HG03025 (cell line): ENCODE measurements around the gene FSTL4.
"Not testable (repeated sequence)": the region's sequence is repeated elsewhere in the genome, so short reads cannot be mapped to it uniquely, and the experiment has no call there.

Experiments
- ATAC-seq: cut with Tn5 transposase; IDR thresholded peaks from one replicate; pipeline ENCODE4 v1.9.1; 2021; ENCODE audit warnings: mild to moderate bottlenecking, moderate library complexity; ENCODE audit not compliant: unreplicated experiment, low FRiP score

The FSTL4 gene

DNA sequence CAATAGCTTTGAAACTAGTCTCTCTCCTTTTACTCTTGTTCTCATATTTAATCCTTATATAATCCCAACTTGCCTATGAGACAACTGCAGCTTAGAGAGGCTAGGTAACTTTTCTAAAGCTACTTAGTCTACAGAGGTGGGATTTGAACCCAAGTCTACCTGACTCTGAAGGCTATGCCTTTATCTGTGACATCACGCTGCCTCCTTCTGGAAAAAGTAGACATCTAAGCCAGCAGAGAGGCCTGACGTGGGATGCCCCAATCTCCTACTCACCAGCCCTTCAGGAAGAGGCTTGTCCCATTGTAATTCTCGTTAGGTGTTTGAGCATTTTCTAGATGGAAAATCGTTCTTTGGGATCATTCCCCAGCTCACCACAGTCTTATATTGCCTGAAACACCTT is 393.0 kb downstream of the FSTL4 start:
- no peak for ATAC-seq

DNA sequence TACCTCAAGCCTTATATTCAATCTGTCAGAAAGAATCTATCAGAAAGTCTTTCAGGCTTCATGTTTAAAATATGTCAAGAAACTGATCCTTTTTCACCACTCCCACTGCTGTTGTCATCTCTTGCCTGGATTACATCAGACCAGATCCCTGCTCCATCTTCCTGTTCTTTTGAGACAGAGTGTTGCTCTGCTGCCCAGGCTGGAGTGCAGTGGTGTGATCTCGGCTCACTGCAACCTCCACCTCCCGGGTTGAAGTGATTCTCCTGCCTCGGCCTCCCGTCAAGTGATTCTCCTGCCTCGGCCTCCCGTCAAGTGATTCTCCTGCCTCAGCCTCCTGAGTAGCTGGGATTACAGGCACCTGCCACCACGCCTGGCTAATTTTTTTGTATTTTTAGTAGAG is 396.2 kb downstream of the FSTL4 start:
- not testable (repeated sequence) for ATAC-seq

GRCh38 chr5:133214153-133214820 is 398.1 kb downstream of the FSTL4 start:
- no peak for ATAC-seq

GRCh38 chr5:133205649-133206048 is 406.7 kb downstream of the FSTL4 start:
- ATAC-seq, result no peak

DNA sequence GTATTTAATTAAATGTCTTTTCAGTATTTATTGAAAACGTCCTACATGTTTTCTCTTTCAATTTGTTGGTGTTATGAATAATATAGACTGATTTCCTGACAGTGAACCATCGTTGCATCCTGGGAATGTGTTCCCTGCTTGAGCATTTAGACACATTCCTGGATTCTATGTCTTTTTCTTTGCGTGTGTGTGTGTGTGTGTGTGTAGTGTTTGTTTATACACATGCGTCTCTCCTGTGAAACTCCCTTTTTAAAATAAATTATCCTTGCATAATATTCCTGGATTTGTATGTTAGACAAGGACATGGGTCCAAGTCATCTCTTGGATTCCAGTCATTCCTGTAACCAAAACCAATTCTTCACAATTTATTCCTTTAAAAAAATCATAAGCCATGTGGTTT is 407.1 kb downstream of the FSTL4 start:
- no peak for ATAC-seq

GRCh38 chr5:133203317-133204305 is 408.7 kb downstream of the FSTL4 start:
- ATAC-seq, result no peak

DNA sequence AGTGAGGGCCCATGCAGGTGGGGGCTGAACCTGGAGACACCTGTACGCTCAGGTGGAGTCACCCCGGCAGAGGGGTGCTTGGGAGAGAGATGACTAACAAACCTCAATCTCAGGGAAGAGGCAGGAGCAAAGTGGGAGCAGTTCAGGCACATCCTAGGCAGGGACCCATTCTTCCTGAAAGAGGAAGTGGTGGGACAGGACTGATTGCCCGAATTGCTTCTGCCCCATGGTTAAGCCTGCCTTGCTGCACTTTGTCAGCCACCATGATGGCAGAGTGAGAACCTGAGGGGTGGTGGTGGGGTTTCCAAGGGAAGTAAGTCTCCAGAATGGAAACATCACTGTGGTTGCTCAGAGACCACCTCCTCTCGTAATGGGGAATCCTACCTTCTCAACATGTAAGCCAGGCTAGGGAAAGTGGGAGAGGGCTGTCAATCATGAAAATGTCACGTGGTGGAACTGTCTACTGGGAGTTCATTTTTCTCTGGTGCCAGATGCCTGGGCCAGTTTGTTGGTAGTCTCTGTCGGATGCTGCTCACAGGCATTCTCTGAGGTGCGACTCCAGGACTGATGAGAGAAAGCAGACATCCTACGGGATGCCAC is 410.2 kb downstream of the FSTL4 start:
- ATAC-seq, result no peak

DNA sequence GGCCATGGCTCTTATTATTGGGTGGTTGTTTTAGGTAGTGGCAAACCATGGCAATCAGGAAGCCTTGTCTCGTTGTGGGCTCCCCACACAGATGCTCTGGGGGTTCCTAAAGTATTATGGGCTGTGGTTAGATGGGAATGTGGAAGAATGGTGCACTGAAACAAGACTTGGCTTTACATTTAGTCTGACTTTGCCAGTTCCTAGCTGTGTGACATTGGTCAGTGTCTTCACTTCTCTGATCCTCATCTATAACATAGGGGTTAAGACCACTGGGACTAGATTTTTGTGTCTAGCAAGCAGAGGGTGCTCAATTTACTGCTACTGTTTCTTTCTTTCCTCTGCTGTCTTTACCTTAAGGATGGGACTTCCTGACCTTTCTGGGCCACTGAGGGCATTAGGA is 411.0 kb downstream of the FSTL4 start:
- ATAC-seq, result no peak

GRCh38 chr5:133200256-133200655 is 412.1 kb downstream of the FSTL4 start:
- no peak for ATAC-seq

DNA sequence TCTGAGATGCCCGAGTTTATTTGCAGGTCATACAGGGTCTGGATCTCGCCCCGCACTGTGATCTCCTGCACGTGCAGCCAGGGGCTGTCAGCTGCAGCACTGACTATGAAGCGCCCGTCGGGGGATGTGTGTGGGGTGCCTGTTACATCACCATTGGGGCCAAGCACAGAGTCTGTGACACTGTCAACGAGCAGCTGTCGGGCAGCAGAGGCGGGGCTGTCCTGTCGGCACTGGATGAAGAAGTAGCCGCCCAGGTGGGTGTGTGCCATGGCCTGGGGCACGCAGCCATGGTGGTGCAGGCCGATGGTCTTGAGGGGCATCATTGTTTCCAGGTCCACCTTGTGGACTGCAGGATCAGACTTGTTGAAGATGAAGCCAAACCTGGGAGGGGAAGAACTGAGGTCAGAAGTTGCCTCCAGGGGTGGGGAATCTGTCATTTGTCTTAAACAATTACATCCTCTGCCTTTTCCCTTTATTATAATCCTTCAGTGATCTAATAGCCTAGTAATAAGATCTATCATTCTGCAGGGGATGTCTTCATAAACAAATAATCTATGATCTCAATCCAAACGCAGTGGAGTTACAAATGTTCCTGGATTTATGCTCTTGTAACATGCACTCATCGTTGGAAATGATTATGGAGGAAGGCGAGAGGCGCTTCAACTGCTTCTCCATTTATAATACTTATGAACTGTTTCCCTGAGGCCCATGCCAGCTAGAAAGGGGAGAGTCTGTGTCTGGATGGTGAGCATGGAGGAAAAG is 412.7 kb downstream of the FSTL4 start:
- no peak for ATAC-seq

GRCh38 chr5:133198511-133198910 is 413.8 kb downstream of the FSTL4 start:
- no peak for ATAC-seq

DNA sequence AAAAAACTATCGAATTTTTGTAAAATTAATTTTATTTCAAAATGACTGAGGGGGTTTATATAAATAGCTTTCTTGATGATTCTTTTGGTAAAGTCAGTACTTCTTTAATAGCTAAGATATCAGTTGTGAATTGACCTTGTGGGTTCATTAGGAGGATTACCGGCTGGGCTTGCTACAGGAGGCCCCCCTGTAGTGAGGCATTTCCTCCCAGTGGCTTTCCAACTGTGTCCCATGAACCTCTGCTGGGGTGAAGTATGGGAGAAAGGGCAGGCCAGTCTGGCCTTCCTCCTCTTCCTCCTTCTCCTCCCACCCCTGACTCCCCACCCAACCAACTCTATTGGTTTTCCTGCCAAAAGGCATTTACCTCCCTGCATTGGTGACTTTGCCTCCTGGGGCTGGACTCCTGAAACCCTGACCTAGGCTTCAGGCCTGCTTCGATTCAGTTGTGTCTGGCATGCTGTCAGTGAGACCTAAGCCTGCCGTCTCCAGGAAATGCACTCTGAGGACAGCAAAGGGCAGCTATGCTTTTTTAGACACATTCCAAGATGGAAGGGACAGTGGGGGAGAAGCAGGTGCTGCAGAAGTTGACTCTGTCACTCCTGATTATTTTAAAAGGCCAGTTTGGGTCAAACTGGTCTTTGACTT is 415.8 kb downstream of the FSTL4 start:
- no peak for ATAC-seq

- no peak for ATAC-seq
These were observed 417.1 kb downstream of the FSTL4 start for GRCh38 chr5:133195250-133195649.

DNA sequence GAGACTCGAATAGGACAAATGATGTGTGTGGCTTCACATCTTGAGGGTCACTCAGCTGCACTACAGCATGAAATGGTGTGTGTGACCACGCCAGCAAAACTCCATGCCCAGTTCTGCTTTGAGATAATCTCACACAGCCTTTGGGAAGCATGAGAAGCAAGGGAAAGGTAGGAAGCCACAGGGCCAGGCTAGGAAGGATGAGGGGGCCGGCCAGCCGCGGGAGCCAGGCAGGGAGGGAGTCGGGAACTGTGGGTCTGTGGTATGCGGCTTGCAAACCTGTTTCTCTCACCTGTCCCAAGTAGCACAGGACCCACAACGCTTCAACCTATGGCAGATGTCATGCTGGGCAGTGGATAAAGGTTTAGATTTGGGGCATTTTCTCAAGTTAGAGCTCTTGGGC is 418.5 kb downstream of the FSTL4 start:
- ATAC-seq, result no peak

DNA sequence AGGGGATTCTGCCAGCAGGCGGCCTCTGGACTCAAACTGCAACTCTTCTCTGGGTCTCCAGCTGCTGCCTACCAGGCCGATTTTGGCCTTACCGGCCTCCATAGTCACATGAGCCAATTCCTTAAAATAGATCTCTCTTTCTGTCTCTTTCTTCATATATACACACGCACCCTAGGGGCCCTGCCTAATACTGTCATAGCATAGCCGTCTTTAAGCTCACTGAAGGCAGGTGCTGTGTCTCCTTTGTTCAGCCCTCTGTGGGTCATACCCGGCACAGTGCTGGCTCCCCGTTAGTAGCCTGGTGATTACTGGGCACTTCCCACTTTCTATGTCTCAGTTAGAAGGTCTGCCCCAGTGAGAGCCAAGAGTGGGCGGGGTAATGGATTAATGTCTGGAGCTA is 419.6 kb downstream of the FSTL4 start:
- ATAC-seq, result no peak

DNA sequence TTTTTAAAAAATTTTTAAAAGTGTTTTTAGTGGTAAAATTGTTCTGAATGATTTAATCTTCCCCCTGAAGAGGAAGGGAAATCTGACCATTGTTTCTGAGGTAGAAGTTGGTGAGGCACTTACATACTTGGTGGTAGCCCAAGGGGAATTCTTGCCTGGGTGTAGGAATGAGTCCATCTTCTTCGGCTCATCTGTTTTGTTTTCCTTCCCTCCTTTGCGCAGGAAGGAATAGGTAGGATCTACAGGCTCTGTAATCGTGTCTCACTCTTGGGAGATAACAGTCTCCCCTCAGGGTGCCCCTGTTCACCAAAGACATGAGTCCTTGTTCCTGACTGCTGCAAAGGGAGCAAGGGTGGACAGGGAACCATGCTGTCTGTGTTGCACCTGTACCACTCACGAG is 422.5 kb downstream of the FSTL4 start:
- ATAC-seq, result no peak

DNA sequence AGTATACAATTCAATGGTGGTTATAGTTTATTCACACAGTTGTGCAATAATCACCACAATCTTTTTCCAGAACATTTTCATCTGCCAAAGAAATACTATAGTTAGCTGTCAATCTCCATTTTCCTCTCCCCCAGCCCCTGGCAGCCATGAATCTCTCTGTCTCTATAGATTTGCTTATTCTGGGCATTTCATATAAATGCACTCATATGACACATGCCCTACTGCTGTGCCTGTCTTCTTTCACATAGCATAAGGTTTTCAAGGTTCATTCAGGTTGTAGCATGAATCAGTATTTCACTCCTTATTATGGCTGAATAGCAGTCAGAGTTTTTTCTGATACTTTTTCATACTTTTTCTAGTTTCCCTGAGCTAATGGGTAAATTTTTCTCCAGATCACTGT is 432.9 kb downstream of the FSTL4 start:
- ATAC-seq, result no peak

DNA sequence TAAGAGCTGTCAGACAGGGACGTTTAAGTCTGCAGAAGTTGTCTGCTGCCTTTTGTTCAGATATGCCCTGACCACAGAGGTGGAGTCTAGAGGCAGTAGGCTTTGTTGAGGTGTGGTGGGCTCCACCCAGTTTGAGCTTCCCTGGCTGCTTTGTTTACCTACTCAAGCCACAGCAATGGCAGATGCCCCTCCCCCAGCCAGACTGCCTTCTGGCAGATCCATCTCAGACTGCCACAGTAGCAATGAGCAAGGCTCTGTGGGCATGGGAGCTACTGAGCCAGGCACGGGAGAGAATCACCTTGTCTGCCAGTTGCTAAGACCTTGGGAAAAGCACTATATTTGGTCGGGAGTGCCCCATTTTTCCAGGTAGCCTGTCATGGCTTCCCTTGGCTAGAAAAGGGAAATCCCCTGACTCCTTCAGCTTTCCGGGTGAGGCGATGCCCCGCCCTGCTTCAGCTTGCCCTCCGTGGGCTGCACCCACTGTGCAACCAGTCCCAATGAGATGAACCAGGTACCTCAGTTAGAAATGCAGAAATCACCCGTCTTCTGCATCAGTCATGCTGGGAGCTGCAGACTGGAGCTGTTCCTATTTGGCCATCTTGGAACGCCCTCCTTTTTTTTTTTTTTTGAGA is 441.5 kb downstream of the FSTL4 start:
- not testable (repeated sequence) for ATAC-seq

- ATAC-seq, result no peak
These were observed 447.6 kb downstream of the FSTL4 start for GRCh38 chr5:133164759-133165158.

- no peak for ATAC-seq
These were observed 448.5 kb downstream of the FSTL4 start for GRCh38 chr5:133163839-133164238.
